Ishikawa (cell line): ENCODE results near the gene USP40.

Experiments used
- CREB1 ChIP-seq: IDR thresholded peaks from 2 replicates; pipeline ENCODE4 v1.6.1; 2012; ENCODE audit warnings: low read depth
- EGR1 ChIP-seq: IDR thresholded peaks from 2 replicates; pipeline ENCODE4 v1.6.1; 2012
- RAD21 ChIP-seq: IDR thresholded peaks from 2 replicates; pipeline ENCODE4 v1.6.1; 2012; ENCODE audit warnings: low read depth
- REST ChIP-seq: IDR thresholded peaks from 2 replicates; pipeline ENCODE4 v1.6.1; 2012; ENCODE audit warnings: low read depth, mild to moderate bottlenecking
- TAF1 ChIP-seq: IDR thresholded peaks from 2 replicates; pipeline ENCODE4 v1.6.1; 2012; ENCODE audit warnings: low read depth, mild to moderate bottlenecking

- TF ChIP-seq REST (no peak), RAD21 (no peak), EGR1 (no peak), CREB1 (no peak), TAF1 (no peak)
Observed at GRCh38 chr2:233535271-233535670, 31.3 kb downstream of the USP40 start.
